H1 (cell line): Measurements from ENCODE around the gene DIS3L. TPM values are rescaled to one million over a fixed set of nuclear protein-coding genes. Genes with fewer than 3 reads are reported as not detected.

Experiments used
- CTCF ChIA-PET: fragments of 300-600 bp; sonication (Branson Sonifier 250); formaldehyde crosslinking; loops from one replicate; lab custom pipeline; 2021; ENCODE audit not compliant: partially characterized antibody; lab: Charles Lee
- POLR2A ChIA-PET: fragments of 300-600 bp; sonication (Branson Sonifier 250); formaldehyde crosslinking; loops from one replicate; lab custom pipeline; 2021; ENCODE audit warnings: inconsistent platforms; ENCODE audit not compliant: partially characterized antibody; lab: Charles Lee
- DNase-seq, 2 experiments: peaks; one replicate each; pipeline versions ENCODE4 v3.0.0 to v3.0.0-alpha.2; 2010 to 2022; ENCODE audit warnings: low spot score in 2 of 2, low read depth in 1 of 2, mixed read lengths in 1 of 2
- FAIRE-seq: peaks from 2 replicates; lab custom pipeline; 2011; peaks lifted over from hg19 to GRCh38; lab: Jason Lieb, UNC
- H2AFZ ChIP-seq: 2 replicates; pipeline ENCODE4 v1.8.1; 2012; ENCODE audit warnings: low read length, inconsistent platforms
- H2AK5ac ChIP-seq: 2 replicates; pipeline ENCODE4 v1.6.1; 2013; ENCODE audit warnings: low read depth, low read length
- H2BK120ac ChIP-seq: replicated peaks from 2 replicates; pipeline ENCODE3; 2013; ENCODE audit warnings: low read depth, low read length, inconsistent platforms
- H2BK12ac ChIP-seq: 2 replicates; pipeline ENCODE4 v1.6.1; 2013; ENCODE audit warnings: low read depth, low read length
- H2BK15ac ChIP-seq: 2 replicates; pipeline ENCODE4 v1.6.1; 2013; ENCODE audit warnings: low read length
- H2BK20ac ChIP-seq: 2 replicates; pipeline ENCODE4 v1.6.1; 2013; ENCODE audit warnings: low read length
- H2BK5ac ChIP-seq: 2 replicates; pipeline ENCODE4 v1.6.1; 2013; ENCODE audit warnings: low read depth, low read length
- H3K14ac ChIP-seq: 2 replicates; pipeline ENCODE4 v1.6.1; 2013; ENCODE audit warnings: inconsistent platforms; ENCODE audit not compliant: insufficient read length
- H3K18ac ChIP-seq: 2 replicates; pipeline ENCODE4 v1.6.1; 2013; ENCODE audit warnings: low read length; ENCODE audit errors: extremely low read depth
- H3K23ac ChIP-seq: 2 replicates; pipeline ENCODE4 v1.6.1; 2013; ENCODE audit warnings: inconsistent platforms; ENCODE audit not compliant: insufficient read length
- H3K23me2 ChIP-seq: 2 replicates; pipeline ENCODE4 v1.6.1; 2013; ENCODE audit warnings: low read depth, low read length
- H3K27ac ChIP-seq: 2 replicates; pipeline ENCODE4 v1.6.1; 2011; ENCODE audit warnings: low read depth, low read length, inconsistent platforms
- H3K27me3 ChIP-seq, 4 experiments: replicated peaks in 1 of 4; 1 replicate in 1 of 4; 2 replicates in 3 of 4; pipeline versions ENCODE4 v1.6.1 to v1.8.1; 2011 to 2013; ENCODE audit warnings: low read length in 3 of 4, mild to moderate bottlenecking in 3 of 4, inconsistent platforms in 2 of 4, mixed read lengths in 2 of 4, moderate library complexity in 1 of 4; ENCODE audit not compliant: control insufficient read depth in 3 of 4, insufficient read depth in 3 of 4; ENCODE audit errors: extremely low read depth in 1 of 4
- H3K36me3 ChIP-seq, 4 experiments: 2 replicates each; pipeline versions ENCODE4 v1.6.1 to v1.8.1; 2011 to 2013; ENCODE audit warnings: mild to moderate bottlenecking in 4 of 4, low read length in 3 of 4, moderate library complexity in 2 of 4, control low read depth in 1 of 4, inconsistent platforms in 1 of 4; ENCODE audit not compliant: insufficient read depth in 4 of 4, control insufficient read depth in 2 of 4
- H3K4ac ChIP-seq: replicated peaks from 2 replicates; pipeline ENCODE3; 2013; ENCODE audit warnings: low read length, low read depth, mixed read lengths, inconsistent platforms; ENCODE audit not compliant: insufficient read length
- H3K4me1 ChIP-seq, 4 experiments: replicated peaks in 1 of 4; 1 replicate in 1 of 4; 2 replicates in 3 of 4; pipeline versions ENCODE4 v1.6.1 to v1.8.1; 2011 to 2013; ENCODE audit warnings: low read length in 3 of 4, inconsistent platforms in 2 of 4, mixed read lengths in 1 of 4; ENCODE audit not compliant: insufficient read depth in 4 of 4, control insufficient read depth in 3 of 4
- H3K4me2 ChIP-seq, 2 experiments: 2 replicates each; pipeline versions ENCODE4 v1.6.1 to v1.8.1; 2011 to 2013; ENCODE audit warnings: low read depth in 2 of 2, low read length in 2 of 2, control low read depth in 1 of 2, inconsistent platforms in 1 of 2, mild to moderate bottlenecking in 1 of 2; ENCODE audit not compliant: insufficient read depth in 1 of 2
- H3K4me3 ChIP-seq, 4 experiments: fragments of 200-600, 300-600 bp in 1 of 4; sonication (generic), shearing (Covaris generic), sonication (Bioruptor Twin) in 1 of 4; 2 replicates each; pipeline versions ENCODE4 v1.5.1 to v1.8.1; 2011 to 2016; ENCODE audit warnings: low read length in 4 of 4, low read depth in 3 of 4, control low read depth in 2 of 4, inconsistent platforms in 2 of 4, mild to moderate bottlenecking in 2 of 4, mixed read lengths in 1 of 4, moderate library complexity in 1 of 4; ENCODE audit not compliant: insufficient read depth in 2 of 4; ENCODE audit errors: extremely low read depth in 1 of 4
- H3K56ac ChIP-seq: replicated peaks from 2 replicates; pipeline ENCODE3; 2013; ENCODE audit warnings: low read depth, mild to moderate bottlenecking, mixed read lengths, low read length, inconsistent platforms; ENCODE audit not compliant: insufficient read length
- H3K79me1 ChIP-seq: 2 replicates; pipeline ENCODE4 v1.6.1; 2013; ENCODE audit warnings: low read depth, low read length, control low read depth
- H3K79me2 ChIP-seq, 2 experiments: 2 replicates each; pipeline versions ENCODE4 v1.6.1 to v1.8.1; 2012 to 2013; ENCODE audit warnings: low read length in 2 of 2, mild to moderate bottlenecking in 2 of 2, inconsistent platforms in 1 of 2; ENCODE audit not compliant: insufficient read depth in 2 of 2, control insufficient read depth in 1 of 2
- H3K9ac ChIP-seq, 4 experiments: replicated peaks in 1 of 4; 1 replicate in 1 of 4; 2 replicates in 3 of 4; pipeline versions ENCODE4 v1.6.1 to v1.8.1; 2011 to 2013; ENCODE audit warnings: low read depth in 3 of 4, low read length in 3 of 4, control low read depth in 2 of 4, mild to moderate bottlenecking in 2 of 4, moderate library complexity in 2 of 4, inconsistent platforms in 1 of 4; ENCODE audit errors: extremely low read depth in 1 of 4
- H3K9me3 ChIP-seq, 2 experiments: 2 replicates each; pipeline versions ENCODE4 v1.6.1 to v1.8.1; 2012 to 2013; ENCODE audit warnings: mild to moderate bottlenecking in 2 of 2, moderate library complexity in 2 of 2, control low read depth in 1 of 2, inconsistent platforms in 1 of 2, low read depth in 1 of 2, low read length in 1 of 2, mixed read lengths in 1 of 2; ENCODE audit not compliant: insufficient read depth in 2 of 2
- H4K20me1 ChIP-seq, 2 experiments: replicated peaks in 1 of 2; 2 replicates each; pipeline versions ENCODE3 to v1.8.1; 2011 to 2013; ENCODE audit warnings: inconsistent platforms in 2 of 2, low read length in 2 of 2, mild to moderate bottlenecking in 1 of 2; ENCODE audit not compliant: insufficient read depth in 2 of 2, control insufficient read depth in 1 of 2
- H4K5ac ChIP-seq: 2 replicates; pipeline ENCODE4 v1.6.1; 2013; ENCODE audit warnings: low read length, low read depth, mixed read lengths, inconsistent platforms; ENCODE audit not compliant: insufficient read length
- H4K8ac ChIP-seq: 2 replicates; pipeline ENCODE4 v1.8.0; 2013; ENCODE audit warnings: mild to moderate bottlenecking, moderate library complexity, low read length, inconsistent platforms; ENCODE audit not compliant: insufficient read depth; ENCODE audit errors: extremely low read depth
- H4K91ac ChIP-seq: replicated peaks from 2 replicates; pipeline ENCODE3; 2013; ENCODE audit warnings: low read length, mixed read lengths, inconsistent platforms; ENCODE audit not compliant: insufficient read length
- CTBP2 ChIP-seq: IDR thresholded peaks from 2 replicates; pipeline ENCODE4 v1.7.0; 2011; ENCODE audit warnings: borderline replicate concordance, mild to moderate bottlenecking, moderate library complexity, mixed read lengths, low read length; ENCODE audit not compliant: insufficient read depth, insufficient read length
- GABPA ChIP-seq: IDR thresholded peaks from 2 replicates; pipeline ENCODE4 v1.6.1; 2011; ENCODE audit warnings: mild to moderate bottlenecking, low read length, moderate library complexity, borderline replicate concordance; ENCODE audit not compliant: insufficient read depth
- KDM1A ChIP-seq: fragments of 200-600, 300-600 bp; sonication (generic); IDR thresholded peaks from 2 replicates; pipeline ENCODE4 v1.7.1; 2016; ENCODE audit warnings: mild to moderate bottlenecking, low read length, borderline replicate concordance
- POLR2A ChIP-seq, 2 experiments: IDR thresholded peaks; 1 replicate in 1 of 2; 2 replicates in 1 of 2; pipeline ENCODE4 v1.6.1; 2011; ENCODE audit warnings: low read depth in 2 of 2, low read length in 2 of 2, mild to moderate bottlenecking in 2 of 2; ENCODE audit errors: control extremely low read depth in 1 of 2
- WGBS, 2 experiments: shearing (Covaris generic) in 1 of 2; methylation state at CpG; one replicate each; pipeline versions ENCODE4 v1.1.6 to v1.1.7; 2013 to 2015; ENCODE audit warnings: low lambda C conversion rate in 2 of 2, mixed read lengths in 2 of 2, inconsistent platforms in 1 of 2, low coverage in 1 of 2, missing lambda C conversion rate in 1 of 2; ENCODE audit not compliant: insufficient replicate concordance in 2 of 2, insufficient coverage in 1 of 2, insufficient read length in 1 of 2; ENCODE audit errors: extremely low coverage in 1 of 2, missing lambda C conversion rate in 1 of 2; 5-methylcytosine and 5-hydroxymethylcytosine counted together
- polyA plus RNA-seq, 7 experiments: library from polyadenylated mRNA; depleted of rRNA in 3 of 7; stranded (reverse) in 5 of 7; unstranded in 2 of 7; fragments of >200 nt in 5 of 7; fragments of 200-250 nt in 2 of 7; gene quantifications; 1 replicate in 5 of 7; 2 replicates in 1 of 7; 4 replicates in 1 of 7; pipeline versions ENCODE4 v1.2.1 to v1.2.3, GENCODE V29; 2011 to 2013; ENCODE audit warnings: missing spikeins in 2 of 7, mixed read lengths in 2 of 7
- total RNA-seq: library from RNA; stranded (reverse); fragmentation: NEBNext Ultra II Directional; extraction: Animal tissue kit (Norgen Biotek cat#: 25700); gene quantifications from 2 replicates; pipeline ENCODE4 v1.2.1, GENCODE V29; 2021

DIS3L gene
- total and polyA plus RNA-seq, 2 of the 8 experiments (the other 6 are each of a cell fraction or from before 2014, with no cell fraction given): 8.7 to 25.0 TPM

GRCh38 chr15:66298803-66299251 lies 5.5 kb downstream of the DIS3L start:
- no peak for FAIRE-seq
- Histone ChIP-seq H2BK5ac (no peak overlapping the region), H3K79me1 (no peaks in the 10 kb centered on the region; the same call in 1 of the 2 replicates), H3K79me2 (peaks cover 0 to 4% of the 10 kb centered on the region in 2 experiments; a peak in 1 of 4 replicates), H3K18ac (no peak overlapping the region), H2AK5ac (no peak overlapping the region), H3K27me3 (no peaks in the 10 kb centered on the region), H3K4me1 (peaks cover 3 to 12% (median 7%) of the 10 kb centered on the region in 4 experiments; a peak in 6 of 7 replicates), H3K4ac (no peak overlapping the region), H3K4me3 (no peak overlapping the region), H3K9me3 (no peaks in the 10 kb centered on the region), H4K8ac (no peak overlapping the region), H4K5ac (no peak overlapping the region), H3K36me3 (no peaks in the 10 kb centered on the region), H2AFZ (no peak overlapping the region), H3K9ac (no peak overlapping the region), H2BK12ac (no peak overlapping the region), H4K20me1 (no peaks in the 10 kb centered on the region), H3K23me2 (peaks cover 2% of the 10 kb centered on the region; the same call in 1 of the 2 replicates), H2BK15ac (no peak overlapping the region), H2BK20ac (no peak overlapping the region), H3K56ac (no peak overlapping the region), H3K23ac (no peak overlapping the region), H4K91ac (no peak overlapping the region), H3K4me2 (no peak overlapping the region), H3K27ac (no peak overlapping the region), H3K14ac (no peak overlapping the region), H2BK120ac (no peak overlapping the region)
- 87% methylated on average over 4 of the region's 4 CpGs; no CpG with 5 or more reads in 1 of the 2 experiments for WGBS, 2 experiments
- DNase-seq: no peak
- ChIA-PET POLR2A (interaction anchor here (1.0 to 1.1 kb wide), 3 partner anchors 141 to 381 kb away, joined by 3 to 4 read pairs (median 3); no protein-coding TSS in a partner anchor), CTCF (interaction anchor here (0.6 kb wide), 1 partner anchor 282 kb away, joined by 4 read pairs; no protein-coding TSS in a partner anchor)
- TF ChIP-seq GABPA (no peak), CTBP2 (no peak), KDM1A (no peak), POLR2A (IDR thresholded peaks at IDR 0.05; ENCODE audit: control extremely low read depth in 1 of 2, low read depth in 2 of 2, low read length in 2 of 2) (no peak)
